Psoas muscle (tissue), 8 donors: Measurements from ENCODE around the gene NR3C1. TPM values are rescaled to one million over a fixed set of nuclear protein-coding genes. Genes with fewer than 3 reads are reported as not detected.
A peak's percentile ranks its signal among the peaks of the same experiment; 100 is the strongest.

Experiments used
- ATAC-seq, 4 donors: fragments of 200-7000 bp; cut with Tn5 transposase; one replicate each; pipeline ENCODE4 v1.9.1; 2020; ENCODE audit warnings: moderate library complexity in 3 of 4, mild to moderate bottlenecking in 2 of 4
- DNase-seq, 2 donors: peaks; one replicate each; pipeline ENCODE4 v3.0.0-alpha.2; 2020
- H3K27ac ChIP-seq: fragments of 200-600 bp; one replicate; pipeline ENCODE4 v1.8.0; 2022
- H3K27me3 ChIP-seq, 3 donors: fragments of 200-600 bp in 1 of 3; one replicate each; pipeline versions ENCODE4 v1.6.1 to v1.8.0; 2013 to 2022; ENCODE audit warnings: low read length in 2 of 3, mild to moderate bottlenecking in 2 of 3, moderate library complexity in 1 of 3; ENCODE audit not compliant: insufficient read depth in 3 of 3
- H3K36me3 ChIP-seq, 2 donors: fragments of 200-600 bp in 1 of 2; one replicate each; pipeline versions ENCODE4 v1.6.1 to v1.8.0; 2013 to 2022; ENCODE audit warnings: low read depth in 1 of 2, mild to moderate bottlenecking in 1 of 2, moderate library complexity in 1 of 2; ENCODE audit not compliant: insufficient read depth in 1 of 2
- H3K4me1 ChIP-seq: fragments of 200-600 bp; one replicate; pipeline ENCODE4 v1.8.0; 2022
- H3K4me3 ChIP-seq: fragments of 200-600 bp; one replicate; pipeline ENCODE4 v1.8.0; 2022; ENCODE audit warnings: mild to moderate bottlenecking
- H3K9me3 ChIP-seq: fragments of 200-600 bp; one replicate; pipeline ENCODE4 v1.8.0; 2022
- CTCF ChIP-seq: fragments of 200-600 bp; IDR thresholded peaks from one replicate; pipeline ENCODE4 v1.8.0; 2022; ENCODE audit warnings: antibody characterized with exemption
- WGBS, 3 donors: extraction: QIAGEN DNeasy Blood & Tissue Kit; methylation state at CpG; one replicate each; pipeline versions ENCODE4 v1.1.6 to v1.1.7; 2013; 5-methylcytosine and 5-hydroxymethylcytosine counted together
- intact Hi-C, 2 donors: fragments of 100-400 bp; cut with DNase I; formaldehyde crosslinking; loops; one replicate each; pipeline versions ENCODE4 v1.11.0 to v1.14.2; 2022
- polyA plus RNA-seq, 3 donors: library from polyadenylated mRNA; stranded (reverse); fragments of 200-250 nt; gene quantifications; one replicate each; pipeline ENCODE4 v1.2.3, GENCODE V29; 2013
- total RNA-seq, 4 donors: library from RNA; stranded (reverse); fragmentation: NEBNext Ultra II Directional in 2 of 4; extraction: Animal tissue kit (Norgen Biotek cat#: 25700) in 2 of 4; gene quantifications; one replicate each; pipeline versions ENCODE4 v1.2.1 to v1.2.4, GENCODE V29; 2021 to 2023
- donor health status: healthy with polysubstance abuse.
- donor health status: DM: no; HTN: no; CAD: no; lungs with moderate emphysema.
- donor health status: Bipolar disorder and iron deficiency.
- donor health status: healthy.
- donor health status: DM: yes; HTN: yes; CAD: no.
- donor health status: DM: no; HTN: no; CAD: no.
- donor health status: DM: no; HTN: no; CAD: no.
- donor health status: DM: yes; HTN: yes; CAD: no.

NR3C1 gene
- total and polyA plus RNA-seq, 7 donors, result 16.5 to 89.7 (median 55.8) TPM

- Histone ChIP-seq H3K27me3 (no peaks in the 10 kb centered on the region), H3K27ac (peak overlapping the region; percentile 2), H3K9me3 (no peaks in the 10 kb centered on the region), H3K4me3 (no peak overlapping the region), H3K4me1 (peaks cover 4% of the 10 kb centered on the region), H3K36me3 (no peaks in the 10 kb centered on the region)
- DNase-seq (peak; percentile 15 to 61), ATAC-seq (peak; percentile 44 to 92 (median 88))
- 18 to 31% (median 20%) methylated on average over 4 of the region's 4 CpGs for WGBS, 3 donors
- TF ChIP-seq CTCF, result no peak
- intact Hi-C loops, result loop anchor here (10.0 kb wide), 2 partner anchors 411 to 551 kb away; no protein-coding TSS in a partner anchor
Observed at GRCh38 chr5:143413958-143414669, 10.6 kb upstream of the NR3C1 start.

GRCh38 chr5:143412661-143413342 lies 9.3 kb upstream of the NR3C1 start:
- no peak for TF ChIP-seq CTCF
- DNase-seq (no peak), ATAC-seq (no peak)
- Histone ChIP-seq H3K4me1 (peaks cover 4% of the 10 kb centered on the region), H3K27ac (no peak overlapping the region), H3K9me3 (no peaks in the 10 kb centered on the region), H3K4me3 (no peak overlapping the region), H3K36me3 (no peaks in the 10 kb centered on the region), H3K27me3 (no peaks in the 10 kb centered on the region)
- intact Hi-C loops, result loop anchor here (10.0 kb wide), 2 partner anchors 412 to 552 kb away; no protein-coding TSS in a partner anchor
- 90 to 93% (median 91%) methylated on average over 2 of the region's 2 CpGs for WGBS, 3 donors

- H3K27me3 ChIP-seq, result no peaks in the 10 kb centered on the region
- WGBS, 3 donors, result 90 to 96% (median 95%) methylated on average over 2 of the region's 2 CpGs
- H3K27ac ChIP-seq, result no peak overlapping the region
- no peaks in the 10 kb centered on the region for H3K36me3 ChIP-seq
- no peak for ATAC-seq
- DNase-seq, result no peak
- intact Hi-C loops, result loop anchor here (10.0 kb wide), 6 partner anchors 165 to 735 kb away; no protein-coding TSS in a partner anchor
- TF ChIP-seq CTCF, result no peak
- H3K9me3 ChIP-seq, result no peaks in the 10 kb centered on the region
- peaks cover 4% of the 10 kb centered on the region for H3K4me1 ChIP-seq
- no peak overlapping the region for H3K4me3 ChIP-seq
Observed at GRCh38 chr5:143409926-143410325, 6.4 kb upstream of the NR3C1 start.

- ATAC-seq, result no peak
Observed at GRCh38 chr5:143406408-143406807, 2.9 kb upstream of the NR3C1 start.

More at GRCh38 chr5:143406408-143406807, 2.9 kb upstream of the NR3C1 start:
- DNase-seq, result no peak
- Histone ChIP-seq H3K36me3 (no peaks in the 10 kb centered on the region), H3K4me3 (no peak overlapping the region), H3K27me3 (no peaks in the 10 kb centered on the region), H3K4me1 (no peaks in the 10 kb centered on the region), H3K9me3 (no peaks in the 10 kb centered on the region), H3K27ac (no peak overlapping the region)
- no peak for TF ChIP-seq CTCF
- WGBS, 3 donors, result 98 to 100% (median 99%) methylated on average over 1 of the region's 1 CpG
- intact Hi-C loops, result loop anchor here (10.0 kb wide), 4 partner anchors 162 to 738 kb away; no protein-coding TSS in a partner anchor
